ENCODE data around the gene UBE2F.

DNA sequence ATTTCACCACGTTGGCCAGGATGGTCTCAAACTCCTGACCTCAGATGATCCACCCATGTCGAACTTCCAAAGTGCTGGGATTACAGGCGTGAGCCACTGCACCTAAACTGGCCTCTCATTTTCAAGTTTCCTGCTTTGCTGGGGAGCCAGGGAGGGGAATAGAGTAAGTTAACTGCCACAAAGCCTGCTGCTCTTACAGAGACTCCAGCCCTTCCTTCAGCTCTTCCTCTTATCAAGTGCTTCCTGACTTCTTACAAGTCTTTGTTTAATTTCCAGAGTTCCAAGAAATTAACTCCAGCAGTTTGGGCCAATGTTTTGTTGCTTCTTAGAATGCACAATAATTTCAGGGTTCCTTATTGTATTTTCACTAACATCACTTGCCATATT lies 24.3 kb upstream of the UBE2F start:
- TF ChIP-seq EZH2phosphoT487 (IDR thresholded peaks at IDR 0.05; ENCODE audit: low read depth) (no peak), CTCF (IDR thresholded peaks at IDR 0.05; ENCODE audit: low read depth, low read length) (no peak)
